ENCODE data around the gene NCBP2L. TPM values are rescaled to one million over a fixed set of nuclear protein-coding genes. Genes with fewer than 3 reads are reported as not detected.
A peak's percentile ranks its signal among the peaks of the same experiment; 100 is the strongest.

Gene NCBP2L
- total RNA-seq, 1 donor from 2014 or later = not detected

GRCh38 chrX:107827030-107827831, 49.7 kb downstream of the NCBP2L start:
- DNase-seq = no peak
- Histone ChIP-seq H3K27ac (peak overlapping the region; percentile 89), H3K9me3 (no peaks in the 10 kb centered on the region), H3K4me1 (peaks cover 14% of the 10 kb centered on the region), H3K4me3 (peak overlapping the region; percentile 59), H3K27me3 (ENCODE audit: low read depth) (no peaks in the 10 kb centered on the region), H3K36me3 (no peaks in the 10 kb centered on the region)
- ATAC-seq = peak; percentile 16 to 19
- no peak for TF ChIP-seq CTCF (IDR thresholded peaks at IDR 0.05)
- intact Hi-C loops (cut with DNase I) = no loop called here

DNA sequence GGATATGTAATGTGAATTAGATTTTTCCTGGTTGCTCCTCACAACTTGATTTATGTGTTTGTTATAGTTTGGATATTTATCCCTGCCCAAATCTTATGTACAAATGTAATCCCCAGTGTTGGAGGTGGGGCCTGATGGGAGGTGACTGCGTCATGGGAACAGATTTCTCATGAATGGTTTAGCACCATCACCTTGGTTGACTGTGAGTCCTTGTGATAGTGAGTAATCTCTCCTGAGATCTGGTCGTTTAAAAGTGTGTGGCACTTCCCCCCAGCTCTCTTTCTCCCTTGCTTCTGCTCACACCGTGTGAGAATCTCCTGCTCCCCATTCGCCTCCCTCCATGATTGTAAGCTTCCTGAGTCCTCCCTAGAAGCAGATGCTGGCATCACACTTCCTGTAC, 50.3 kb downstream of the NCBP2L start:
- no peak overlapping the region for H3K27ac ChIP-seq

GRCh38 chrX:107829878-107830277, 52.3 kb downstream of the NCBP2L start:
- no peaks in the 10 kb centered on the region for H3K27me3 ChIP-seq (ENCODE audit: low read depth)
- H3K27ac ChIP-seq = no peak overlapping the region
- no peak for ATAC-seq
- intact Hi-C loops (cut with DNase I) = no loop called here
- no peaks in the 10 kb centered on the region for H3K36me3 ChIP-seq
- no peak for DNase-seq
- H3K9me3 ChIP-seq = no peaks in the 10 kb centered on the region
- TF ChIP-seq CTCF (IDR thresholded peaks at IDR 0.05) = no peak
- no peak overlapping the region for H3K4me3 ChIP-seq
- H3K4me1 ChIP-seq = peaks cover 5% of the 10 kb centered on the region

More for the DNA sequence above, 50.3 kb downstream of the NCBP2L start:
- ATAC-seq = no peak
- Histone ChIP-seq H3K36me3 (no peaks in the 10 kb centered on the region), H3K4me1 (peaks cover 14% of the 10 kb centered on the region), H3K9me3 (no peaks in the 10 kb centered on the region), H3K4me3 (no peak overlapping the region), H3K27me3 (ENCODE audit: low read depth) (no peaks in the 10 kb centered on the region)
- DNase-seq = no peak
- TF ChIP-seq CTCF (IDR thresholded peaks at IDR 0.05) = no peak
- intact Hi-C loops (cut with DNase I) = no loop called here

- Histone ChIP-seq H3K9me3 (no peaks in the 10 kb centered on the region), H3K27me3 (ENCODE audit: low read depth) (no peaks in the 10 kb centered on the region), H3K4me3 (no peak overlapping the region), H3K36me3 (no peaks in the 10 kb centered on the region), H3K4me1 (peaks cover 5% of the 10 kb centered on the region), H3K27ac (no peak overlapping the region)
- no peak for DNase-seq
- no peak for ATAC-seq
- TF ChIP-seq CTCF (IDR thresholded peaks at IDR 0.05) = no peak
- intact Hi-C loops (cut with DNase I) = no loop called here
Observed at GRCh38 chrX:107831071-107831730, 53.7 kb downstream of the NCBP2L start.

GRCh38 chrX:107834275-107835201, 57.0 kb downstream of the NCBP2L start:
- TF ChIP-seq CTCF (IDR thresholded peaks at IDR 0.05) = no peak
- DNase-seq = no peak
- intact Hi-C loops (cut with DNase I) = no loop called here
- ATAC-seq = no peak
- no peaks in the 10 kb centered on the region for H3K9me3 ChIP-seq
- no peak overlapping the region for H3K27ac ChIP-seq
- no peaks in the 10 kb centered on the region for H3K27me3 ChIP-seq (ENCODE audit: low read depth)
- H3K4me3 ChIP-seq = no peak overlapping the region
- H3K36me3 ChIP-seq = no peaks in the 10 kb centered on the region
- no peaks in the 10 kb centered on the region for H3K4me1 ChIP-seq
